ENCODE results near the gene WBP11.

- no peak for TF ChIP-seq CTCF (IDR thresholded peaks at IDR 0.05)
- TF ChIP-seq POLR2AphosphoS5 (IDR thresholded peaks at IDR 0.05): no peak
- TF ChIP-seq POLR2A (IDR thresholded peaks at IDR 0.05): no peak
Observed at GRCh38 chr12:14776236-14776961, 26.9 kb downstream of the WBP11 start.
